Endothelial cell of umbilical vein (primary cell): ENCODE measurements around the gene MAST4. TPM values are rescaled to one million over a fixed set of nuclear protein-coding genes. Genes with fewer than 3 reads are reported as not detected.

Experiments
- BruUV-seq: library from RNA; stranded (reverse); fragments of 400-500 nt; replicated peaks from 2 replicates; lab custom pipeline; 2021; lab: Mats Ljungman, UMichigan
- CTCF ChIA-PET: fragments of 300-600, 350-600 bp; sonication (Branson Sonifier 250); formaldehyde crosslinking; loops from one replicate; lab custom pipeline; 2021; ENCODE audit warnings: antibody characterized with exemption, inconsistent platforms; lab: Charles Lee
- POLR2A ChIA-PET: fragments of 300-600, 350-600 bp; sonication (Branson Sonifier 250); formaldehyde crosslinking; loops from one replicate; lab custom pipeline; 2021; ENCODE audit warnings: antibody characterized with exemption, inconsistent platforms; lab: Charles Lee
- DNase-seq: peaks from one replicate; pipeline ENCODE4 v3.0.0-alpha.2; 2011; ENCODE audit warnings: low read depth, low spot score
- FAIRE-seq: peaks from 2 replicates; lab custom pipeline; 2011; peaks lifted over from hg19 to GRCh38; lab: Jason Lieb, UNC
- H2AFZ ChIP-seq: 2 replicates; pipeline ENCODE4 v1.6.0; 2012; ENCODE audit warnings: low read depth, low read length, control low read depth, inconsistent platforms
- H3K27ac ChIP-seq: 2 replicates; pipeline ENCODE4 v1.5.1; 2011; ENCODE audit warnings: low read depth, mild to moderate bottlenecking, control low read depth, low read length, moderate library complexity; ENCODE audit not compliant: insufficient read depth
- H3K27me3 ChIP-seq, 2 experiments: 2 replicates each; pipeline versions ENCODE4 v1.6.0 to v1.6.1; 2011; ENCODE audit warnings: low read length in 2 of 2, mixed read lengths in 1 of 2; ENCODE audit not compliant: control insufficient read depth in 2 of 2, insufficient read depth in 2 of 2
- H3K36me3 ChIP-seq, 2 experiments: 2 replicates in 1 of 2; 3 replicates in 1 of 2; pipeline ENCODE4 v1.5.1; 2011; ENCODE audit warnings: low read length in 2 of 2, mild to moderate bottlenecking in 1 of 2, moderate library complexity in 1 of 2; ENCODE audit not compliant: control insufficient read depth in 2 of 2, insufficient read depth in 2 of 2; ENCODE audit errors: extremely low read depth in 1 of 2
- H3K4me1 ChIP-seq: 3 replicates; pipeline ENCODE4 v1.5.1; 2011; ENCODE audit warnings: mild to moderate bottlenecking, low read length; ENCODE audit not compliant: control insufficient read depth, insufficient read depth; ENCODE audit errors: extremely low read depth
- H3K4me2 ChIP-seq: 2 replicates; pipeline ENCODE4 v1.6.1; 2011; ENCODE audit warnings: low read length, control low read depth, mixed read lengths; ENCODE audit not compliant: insufficient read depth
- H3K4me3 ChIP-seq, 3 experiments: fragments of 200-600 bp in 1 of 3; sonication (generic), shearing (Covaris generic) in 1 of 3; replicated peaks in 1 of 3; 2 replicates each; pipeline ENCODE4 v1.5.1; 2011 to 2016; ENCODE audit warnings: control low read depth in 3 of 3, low read length in 3 of 3, mild to moderate bottlenecking in 2 of 3, inconsistent platforms in 1 of 3, low read depth in 1 of 3, moderate library complexity in 1 of 3; ENCODE audit not compliant: insufficient read depth in 1 of 3
- H3K79me2 ChIP-seq: 2 replicates; pipeline ENCODE4 v1.6.0; 2012; ENCODE audit warnings: low read length, inconsistent platforms; ENCODE audit not compliant: control insufficient read depth, insufficient read depth
- H3K9ac ChIP-seq: replicated peaks from 2 replicates; pipeline ENCODE3; 2011; ENCODE audit warnings: low read length, control low read depth; ENCODE audit not compliant: insufficient read depth; ENCODE audit errors: extremely low read depth
- H3K9me1 ChIP-seq: replicated peaks from 3 replicates; pipeline ENCODE4 v1.6.0; 2011; ENCODE audit warnings: mild to moderate bottlenecking, low read length; ENCODE audit not compliant: control insufficient read depth, insufficient read depth; ENCODE audit errors: extremely low read depth
- H3K9me3 ChIP-seq: replicated peaks from 2 replicates; pipeline ENCODE4 v1.5.1; 2012; ENCODE audit warnings: low read length, inconsistent platforms; ENCODE audit not compliant: control insufficient read depth, insufficient read depth
- H4K20me1 ChIP-seq: replicated peaks from 2 replicates; pipeline ENCODE3; 2011; ENCODE audit warnings: mild to moderate bottlenecking, low read length; ENCODE audit not compliant: control insufficient read depth, insufficient read depth; ENCODE audit errors: extremely low read depth
- EZH2 ChIP-seq: IDR thresholded peaks from 2 replicates; pipeline ENCODE4 v1.6.1; 2012; ENCODE audit warnings: borderline replicate concordance, low read depth, mild to moderate bottlenecking, moderate library complexity, low read length, inconsistent platforms; ENCODE audit not compliant: severe bottlenecking
- FOS ChIP-seq: IDR thresholded peaks from 2 replicates; pipeline ENCODE4 v1.6.1; 2011; ENCODE audit warnings: mild to moderate bottlenecking, low read length, moderate library complexity, borderline replicate concordance; ENCODE audit not compliant: insufficient read depth
- GATA2 ChIP-seq: IDR thresholded peaks from 2 replicates; pipeline ENCODE4 v1.7.0; 2011; ENCODE audit warnings: low read depth, mild to moderate bottlenecking, moderate library complexity, mixed read lengths, low read length; ENCODE audit not compliant: insufficient read length, insufficient read depth
- JUN ChIP-seq: IDR thresholded peaks from 2 replicates; pipeline ENCODE4 v1.6.1; 2011; ENCODE audit warnings: borderline replicate concordance, low read depth; ENCODE audit not compliant: insufficient read length, insufficient read depth
- MYC ChIP-seq: IDR thresholded peaks from one replicate; pipeline ENCODE4 v1.6.1; 2011; ENCODE audit warnings: mild to moderate bottlenecking, low read depth, low read length
- POLR2A ChIP-seq: IDR thresholded peaks from 2 replicates; pipeline ENCODE4 v1.6.1; 2012; ENCODE audit warnings: low read depth, mild to moderate bottlenecking, control low read depth, low read length
- POLR2AphosphoS5 ChIP-seq: IDR thresholded peaks from 2 replicates; pipeline ENCODE4 v1.6.1; 2012; ENCODE audit warnings: low read depth, mild to moderate bottlenecking, control low read depth, low read length, moderate library complexity; ENCODE audit not compliant: insufficient read depth
- dilution Hi-C: fragments of 300-500 bp; cut with MboI; formaldehyde crosslinking; loops from one replicate; pipeline ENCODE4 v1.15.0; 2019; ENCODE audit warnings: low sequenced_read_pairs; ENCODE audit not compliant: extremely low pct_ligation_motif_present
- intact Hi-C: fragments of 100-400 bp; cut with micrococcal nuclease; formaldehyde crosslinking; loops from one replicate; pipeline ENCODE4 v1.10.0; 2022
- polyA plus RNA-seq, 4 experiments: library from polyadenylated mRNA; depleted of rRNA in 3 of 4; stranded (reverse) in 3 of 4; unstranded in 1 of 4; fragments of >200 nt; gene quantifications; 2 replicates each; pipeline versions ENCODE4 v1.2.1 to v1.2.3, GENCODE V29; 2011 to 2012; ENCODE audit warnings: missing spikeins in 1 of 4
- total RNA-seq: library from RNA; stranded (reverse); gene quantifications from 2 replicates; pipeline ENCODE4 v1.2.3, GENCODE V29; 2021
- TF ChIP-seq, protein P1 (sequence below): IDR thresholded peaks from 2 replicates; pipeline ENCODE4 v1.6.1; 2011; ENCODE audit not compliant: insufficient read depth, insufficient read length
- TF ChIP-seq, protein P2 (sequence below), 2 donors: IDR thresholded peaks; 1 replicate in 1 of 2; 2 replicates in 1 of 2; pipeline ENCODE4 v1.5.1; 2011; ENCODE audit warnings: low read length in 2 of 2, mild to moderate bottlenecking in 2 of 2, moderate library complexity in 2 of 2, control low read depth in 1 of 2, inconsistent platforms in 1 of 2, low read depth in 1 of 2; ENCODE audit not compliant: insufficient read depth in 1 of 2; ENCODE audit errors: extremely low read depth in 1 of 2

MAST4 gene
- total and polyA plus RNA-seq, 2 donors (not counting 3 experiments of a cell fraction or from before 2014, with no cell fraction given): 40.2 to 116 TPM

DNA sequence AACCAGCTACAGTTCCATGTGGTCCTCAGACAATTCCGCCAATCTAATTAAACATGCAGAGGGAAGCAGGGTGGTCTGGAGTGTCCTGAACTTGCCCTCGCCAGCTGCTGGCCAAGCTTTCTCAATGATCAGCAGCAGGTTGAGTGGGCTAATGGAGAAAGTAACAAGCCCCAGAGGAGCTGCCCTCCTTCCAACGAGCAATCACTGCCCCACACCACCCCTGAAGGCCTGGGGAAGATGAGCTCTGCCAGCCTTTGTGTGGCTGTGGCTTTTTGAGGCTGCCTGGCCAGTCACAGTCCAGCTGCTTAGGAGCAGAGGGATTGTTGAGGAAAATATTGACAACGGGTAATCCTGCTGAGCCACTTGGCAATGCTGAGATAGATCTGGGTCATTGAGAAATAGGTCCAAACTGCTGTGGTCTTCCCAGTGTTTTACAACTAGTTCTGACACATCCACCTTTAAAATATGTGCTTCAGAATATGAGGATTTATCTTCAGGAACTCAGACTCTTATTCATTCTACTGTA lies 493.1 kb downstream of the MAST4 start:
- no peaks in the 10 kb centered on the region for H3K27me3 ChIP-seq
- peaks cover 9% of the 10 kb centered on the region for H4K20me1 ChIP-seq
- CTCF ChIA-PET: interaction anchor here (1.0 to 2.9 kb wide), 3 partner anchors 8 to 75 kb away, joined by 3 to 12 read pairs (median 4); no protein-coding TSS in a partner anchor
- intact Hi-C loops (no loop called here), dilution Hi-C loops (no loop called here)
- no peak overlapping the region for H3K27ac ChIP-seq
- no peak overlapping the region for H3K4me2 ChIP-seq
- peaks cover 0 to 5% of the 10 kb centered on the region in 2 experiments for H3K36me3 ChIP-seq
- POLR2A ChIA-PET: no interaction called here
- BruUV-seq: no TSS peak
- no peak overlapping the region for H3K4me3 ChIP-seq
- peaks cover 5% of the 10 kb centered on the region for H3K9me1 ChIP-seq
- DNase-seq (no peak), FAIRE-seq (no peak)
- no peak overlapping the region for H2AFZ ChIP-seq
- no peaks in the 10 kb centered on the region for H3K9me3 ChIP-seq
- H3K9ac ChIP-seq: no peak overlapping the region
- H3K4me1 ChIP-seq: peaks cover 4% of the 10 kb centered on the region
- H3K79me2 ChIP-seq: peaks cover 18% of the 10 kb centered on the region
- no peak for TF ChIP-seq FOS
- no peak for TF ChIP-seq POLR2A
- no peak for TF ChIP-seq MYC
- TF ChIP-seq EZH2: no peak
- no peak for TF ChIP-seq POLR2AphosphoS5
- no peak for TF ChIP-seq JUN

DNA sequence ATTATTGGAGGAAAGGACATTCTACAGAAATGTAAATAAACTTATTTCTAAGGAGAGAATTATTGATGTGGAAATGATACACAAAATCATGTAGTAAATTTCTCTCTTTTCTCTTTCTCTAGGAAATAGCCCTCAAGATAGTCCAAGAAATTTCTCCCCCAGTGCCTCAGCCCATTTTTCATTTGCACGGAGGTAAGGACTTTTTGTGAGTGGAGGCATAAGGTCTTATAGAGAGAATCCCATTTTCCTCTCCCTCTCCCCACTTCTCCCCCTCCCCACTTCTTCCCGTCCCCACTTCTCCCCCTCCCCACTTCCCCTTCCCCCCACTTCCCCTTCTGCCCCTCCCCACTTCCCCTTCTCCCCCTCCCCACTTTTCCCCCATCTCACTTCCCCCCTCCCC lies 493.8 kb downstream of the MAST4 start:
- FAIRE-seq: no peak
- H3K4me3 ChIP-seq: no peak overlapping the region
- no peak overlapping the region for H3K27ac ChIP-seq
- ChIA-PET POLR2A (no interaction called here), CTCF (no interaction called here)
- H3K36me3 ChIP-seq: peaks cover 0 to 5% of the 10 kb centered on the region in 2 experiments
- dilution Hi-C loops (no loop called here), intact Hi-C loops (loop anchor here (5.0 kb wide), 1 partner anchor 103 kb away; no protein-coding TSS in a partner anchor)
- peaks cover 1% of the 10 kb centered on the region for H3K9me1 ChIP-seq
- no peak for DNase-seq
- no peaks in the 10 kb centered on the region for H3K27me3 ChIP-seq
- peaks cover 12% of the 10 kb centered on the region for H3K4me1 ChIP-seq
- H4K20me1 ChIP-seq: peaks cover 9% of the 10 kb centered on the region
- H3K9ac ChIP-seq: no peak overlapping the region
- no peak overlapping the region for H3K4me2 ChIP-seq
- TF ChIP-seq POLR2AphosphoS5: no peak
- no peak for TF ChIP-seq POLR2A
- TF ChIP-seq, protein P1, sequence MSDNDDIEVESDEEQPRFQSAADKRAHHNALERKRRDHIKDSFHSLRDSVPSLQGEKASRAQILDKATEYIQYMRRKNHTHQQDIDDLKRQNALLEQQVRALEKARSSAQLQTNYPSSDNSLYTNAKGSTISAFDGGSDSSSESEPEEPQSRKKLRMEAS: no peak
- TF ChIP-seq EZH2: no peak
- no peak for TF ChIP-seq GATA2
- no peak for TF ChIP-seq JUN
- TF ChIP-seq, protein P2, sequence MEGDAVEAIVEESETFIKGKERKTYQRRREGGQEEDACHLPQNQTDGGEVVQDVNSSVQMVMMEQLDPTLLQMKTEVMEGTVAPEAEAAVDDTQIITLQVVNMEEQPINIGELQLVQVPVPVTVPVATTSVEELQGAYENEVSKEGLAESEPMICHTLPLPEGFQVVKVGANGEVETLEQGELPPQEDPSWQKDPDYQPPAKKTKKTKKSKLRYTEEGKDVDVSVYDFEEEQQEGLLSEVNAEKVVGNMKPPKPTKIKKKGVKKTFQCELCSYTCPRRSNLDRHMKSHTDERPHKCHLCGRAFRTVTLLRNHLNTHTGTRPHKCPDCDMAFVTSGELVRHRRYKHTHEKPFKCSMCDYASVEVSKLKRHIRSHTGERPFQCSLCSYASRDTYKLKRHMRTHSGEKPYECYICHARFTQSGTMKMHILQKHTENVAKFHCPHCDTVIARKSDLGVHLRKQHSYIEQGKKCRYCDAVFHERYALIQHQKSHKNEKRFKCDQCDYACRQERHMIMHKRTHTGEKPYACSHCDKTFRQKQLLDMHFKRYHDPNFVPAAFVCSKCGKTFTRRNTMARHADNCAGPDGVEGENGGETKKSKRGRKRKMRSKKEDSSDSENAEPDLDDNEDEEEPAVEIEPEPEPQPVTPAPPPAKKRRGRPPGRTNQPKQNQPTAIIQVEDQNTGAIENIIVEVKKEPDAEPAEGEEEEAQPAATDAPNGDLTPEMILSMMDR (IDR thresholded peaks at IDR 0.05; ENCODE audit: extremely low read depth in 1 of 2, insufficient read depth in 1 of 2, low read depth in 1 of 2, low read length in 2 of 2): no peak
- TF ChIP-seq MYC: no peak
- TF ChIP-seq FOS: no peak
- H3K79me2 ChIP-seq: peaks cover 17% of the 10 kb centered on the region
- no TSS peak for BruUV-seq
- H2AFZ ChIP-seq: no peak overlapping the region
- no peaks in the 10 kb centered on the region for H3K9me3 ChIP-seq
